NCI-H82 treated with DMSO at 0.1 percent for 48 hours (cell line): Measurements from ENCODE around the gene C3orf70.

Source experiments
- DNase-seq: peaks from one replicate; lab custom pipeline; 2025; ENCODE audit not compliant: unreplicated experiment; lab: John Stamatoyannopoulos, UW

C3orf70 gene

DNA sequence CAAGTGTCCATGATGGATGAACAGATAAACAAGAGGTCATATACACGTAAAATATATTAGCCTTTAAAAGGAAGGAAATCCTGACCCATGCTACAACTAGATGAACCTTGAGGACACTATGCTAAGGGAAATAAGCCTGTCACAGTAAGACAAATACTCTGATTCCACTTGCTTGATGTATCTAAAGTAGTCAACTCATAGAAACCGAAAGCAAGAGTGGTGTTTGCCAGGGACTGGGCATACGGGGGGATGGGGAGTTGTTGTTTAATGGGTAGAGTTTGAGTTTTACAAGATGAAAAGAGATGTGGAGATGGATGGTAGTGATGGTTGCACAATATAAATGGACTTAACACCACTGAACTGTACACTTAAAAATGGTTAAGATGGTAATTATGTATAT lies 65.4 kb downstream of the C3orf70 start:
- no peak for DNase-seq

DNA sequence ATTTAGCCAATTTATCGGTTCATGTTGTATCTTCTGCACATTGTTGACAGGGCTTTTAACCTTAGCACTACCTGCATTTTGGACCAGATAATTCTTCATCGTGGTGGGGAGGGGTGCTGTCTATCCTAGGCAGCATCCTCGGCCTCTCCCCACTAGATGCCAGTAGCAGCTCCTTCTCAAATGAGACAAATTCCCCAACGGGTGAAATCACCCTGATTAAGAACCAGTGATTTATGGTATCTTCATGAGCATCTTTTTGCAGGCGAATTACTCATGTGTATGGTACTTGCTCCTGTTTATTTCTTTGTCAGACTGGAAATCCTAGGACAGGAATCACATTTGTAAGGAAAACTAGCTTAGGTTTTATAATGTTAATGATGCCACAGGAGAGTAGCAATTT lies 68.0 kb downstream of the C3orf70 start:
- no peak for DNase-seq

DNA sequence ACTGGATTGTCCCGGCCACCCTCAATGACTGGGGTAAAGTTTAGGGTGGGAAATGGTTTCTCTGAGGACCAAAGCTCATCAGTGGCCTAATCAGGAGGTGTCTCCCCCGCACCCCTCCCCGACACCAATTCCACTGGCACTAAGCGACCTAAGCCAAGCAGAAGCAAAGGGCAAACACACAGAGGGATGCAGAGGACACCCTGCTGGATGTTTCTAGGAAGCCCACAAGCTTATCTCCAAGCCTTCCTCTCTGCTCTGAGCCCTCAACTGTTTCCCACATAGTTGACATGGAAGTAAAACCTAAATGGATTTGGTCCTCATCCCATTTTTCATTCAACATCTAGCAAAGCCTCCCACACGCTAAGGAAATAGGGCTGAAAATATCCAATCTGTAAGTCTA lies 68.5 kb downstream of the C3orf70 start:
- no peak for DNase-seq

DNA sequence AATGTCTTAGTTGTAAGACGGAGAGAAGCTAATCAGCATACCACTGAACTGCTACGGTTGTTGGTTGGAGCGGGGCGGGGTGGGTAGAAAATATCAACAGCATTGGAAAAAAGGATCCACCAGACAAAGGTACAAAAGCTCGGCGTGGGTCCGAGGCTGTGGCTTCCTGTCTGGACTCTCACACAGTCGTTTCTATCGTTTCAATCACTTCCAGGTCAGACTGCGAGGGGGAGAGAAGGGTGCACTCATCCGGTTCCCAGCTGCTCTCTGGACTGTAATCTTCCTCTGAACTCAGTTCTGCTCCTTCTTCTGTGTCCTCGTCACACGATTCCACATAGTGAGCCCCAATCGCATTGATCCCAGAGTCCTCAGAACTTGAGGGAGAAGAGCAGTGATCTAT lies 70.0 kb downstream of the C3orf70 start:
- no peak for DNase-seq

DNA sequence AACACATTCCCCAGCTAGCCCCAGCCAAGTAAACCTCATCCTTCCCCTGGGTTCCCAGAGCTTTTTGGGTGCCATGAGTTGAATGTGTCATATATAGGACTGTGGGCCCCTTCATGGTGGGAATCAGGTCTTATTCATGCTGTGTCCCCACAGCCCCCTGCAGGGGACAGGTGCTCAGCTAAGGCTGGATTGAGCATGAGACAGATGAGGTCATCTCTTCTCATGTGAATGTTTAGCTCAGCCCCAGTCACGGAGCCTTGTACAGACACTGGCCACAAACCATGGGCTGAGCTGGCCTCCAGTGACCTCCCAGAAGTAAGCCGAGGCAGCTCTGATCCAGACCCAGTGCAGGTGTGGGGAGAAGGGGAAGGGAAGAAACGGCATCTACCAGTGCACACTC lies 70.7 kb downstream of the C3orf70 start:
- no peak for DNase-seq

DNA sequence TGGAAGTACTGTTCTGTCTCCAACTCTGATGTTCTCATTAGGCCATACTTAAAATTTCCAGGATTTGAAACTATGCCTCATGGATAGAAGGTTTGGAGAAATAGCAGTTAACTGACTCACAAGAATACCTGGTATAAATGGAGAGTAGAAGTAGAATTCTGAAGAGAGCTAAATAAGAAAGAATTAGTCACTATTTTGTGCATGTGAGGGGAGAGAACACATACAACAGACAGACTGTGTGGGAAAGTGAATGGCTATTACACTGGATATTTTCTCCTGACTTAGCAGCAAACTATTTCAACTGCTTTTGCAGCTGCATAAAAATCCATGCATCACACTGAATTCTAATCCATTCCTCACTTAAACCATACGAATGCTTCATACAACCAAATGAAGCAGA lies 71.3 kb downstream of the C3orf70 start:
- DNase-seq, result no peak

DNA sequence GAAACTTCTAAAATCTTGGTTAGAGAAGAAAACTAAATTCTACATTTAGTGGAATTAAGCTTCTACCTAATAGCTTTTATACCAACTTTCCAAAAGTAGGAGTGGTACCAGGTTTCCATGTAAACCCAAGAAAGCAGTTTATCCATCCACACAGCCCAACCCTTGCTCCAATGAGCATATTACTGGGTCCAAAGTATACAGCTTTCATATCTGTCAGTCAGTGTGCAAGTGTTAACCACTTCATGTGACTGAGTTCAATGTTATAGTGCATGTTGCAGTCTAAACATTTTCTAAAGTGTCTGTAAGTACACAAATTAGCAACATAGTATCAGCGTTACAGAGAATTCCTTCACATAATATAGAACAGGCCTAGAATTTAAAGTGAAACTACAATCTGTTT lies 73.2 kb downstream of the C3orf70 start:
- no peak for DNase-seq

DNA sequence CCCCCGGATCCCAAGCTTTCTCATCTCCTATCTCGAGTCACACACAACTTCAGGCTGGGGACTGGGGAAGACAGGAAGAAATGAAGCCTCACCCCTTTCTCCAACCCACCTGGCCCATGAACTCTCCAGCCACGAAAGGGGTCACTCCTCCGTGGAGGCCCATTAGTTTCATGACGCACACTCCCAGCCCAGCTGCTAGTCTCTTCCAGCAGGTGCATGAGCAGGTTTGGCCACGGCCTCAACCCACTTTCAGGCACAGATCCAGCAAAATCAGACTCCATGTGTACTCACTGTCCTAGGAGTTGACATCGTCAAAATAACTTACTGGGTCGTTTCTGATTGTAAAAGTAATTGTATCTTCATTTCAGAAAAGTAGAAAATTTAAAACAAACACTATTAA lies 76.6 kb downstream of the C3orf70 start:
- DNase-seq, result no peak

DNA sequence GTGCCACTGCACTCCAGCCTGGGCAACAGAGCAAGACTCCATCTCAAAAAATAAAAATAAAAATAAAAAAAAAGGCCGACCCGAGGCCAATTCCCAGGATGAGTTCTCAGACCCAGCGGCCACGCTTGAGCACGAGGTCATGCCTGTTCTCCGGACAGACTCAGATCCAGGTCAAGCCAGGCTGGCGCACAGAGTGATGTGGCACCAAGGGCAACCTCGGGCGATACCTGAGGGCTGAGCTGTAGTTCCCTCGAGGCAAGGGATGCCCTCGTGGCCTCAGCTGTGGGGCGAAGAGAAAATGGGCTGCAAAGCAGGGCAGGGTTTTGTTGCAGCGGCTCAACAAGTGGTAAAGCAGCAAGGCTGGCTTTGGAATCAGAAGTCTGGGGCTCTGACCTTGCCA lies 77.3 kb downstream of the C3orf70 start:
- DNase-seq, result no peak

DNA sequence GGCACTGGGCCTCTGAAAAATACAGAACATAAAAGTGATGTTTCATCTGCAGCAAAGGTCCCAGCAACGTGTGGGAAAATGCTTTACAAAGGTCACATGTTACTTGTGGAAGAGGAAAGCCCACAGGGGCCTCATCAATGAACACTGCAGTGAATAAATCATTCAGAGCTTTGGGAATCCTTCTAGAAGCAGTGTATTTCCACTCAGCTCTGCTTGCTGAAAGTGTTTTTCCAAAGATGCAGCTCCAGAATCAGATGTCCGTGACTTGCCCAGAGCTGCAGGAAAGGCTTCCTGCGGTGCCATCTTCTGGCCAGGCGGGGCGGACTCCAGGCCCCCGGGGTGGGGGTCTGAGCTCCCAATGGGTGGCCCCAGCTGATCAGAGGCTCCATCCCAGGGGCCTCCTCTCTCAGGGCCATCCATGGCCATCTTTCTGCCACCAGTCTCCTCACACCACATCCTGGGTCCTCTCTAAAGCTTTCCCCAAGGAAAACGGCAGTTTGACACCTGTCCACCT lies 81.5 kb downstream of the C3orf70 start:
- no peak for DNase-seq

DNA sequence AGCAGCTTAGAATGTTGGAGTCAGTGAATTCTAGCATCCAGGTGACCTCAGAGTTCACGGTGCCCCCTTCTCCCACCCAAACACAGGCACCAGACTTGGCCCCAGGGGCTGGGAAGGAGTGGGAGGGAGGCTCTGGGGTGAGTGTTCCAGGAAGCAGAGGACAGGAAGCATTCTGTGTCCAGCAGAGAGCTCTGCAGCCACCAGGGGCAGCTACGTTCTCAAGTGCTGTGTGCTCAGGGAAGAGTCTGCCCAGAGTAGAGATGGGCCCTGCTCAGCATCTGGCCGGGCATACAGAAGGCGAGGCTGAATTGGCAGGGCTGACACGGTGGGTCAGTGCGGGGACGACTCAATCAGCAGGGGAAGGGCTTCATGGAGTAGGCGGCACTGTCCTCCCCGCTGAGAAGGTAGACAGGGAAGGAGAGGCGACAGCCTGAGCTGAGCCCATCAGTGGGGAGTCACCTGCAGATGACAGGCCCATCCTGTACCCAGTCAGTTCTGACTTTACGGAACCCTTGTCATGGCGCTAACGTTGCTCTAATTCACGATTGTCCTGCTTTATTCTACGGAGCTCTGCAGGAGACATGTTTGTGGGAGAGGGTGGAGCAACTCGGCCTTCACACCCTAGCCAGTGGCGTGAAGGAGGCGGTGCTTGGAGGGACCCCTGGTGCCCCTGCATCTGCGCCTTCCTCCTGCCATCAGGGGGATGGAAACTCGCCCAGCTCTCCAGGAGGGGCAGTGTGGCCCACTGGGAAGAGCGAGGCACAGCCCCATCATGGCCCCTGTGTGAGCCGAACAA lies 82.2 kb downstream of the C3orf70 start:
- no peak for DNase-seq

DNA sequence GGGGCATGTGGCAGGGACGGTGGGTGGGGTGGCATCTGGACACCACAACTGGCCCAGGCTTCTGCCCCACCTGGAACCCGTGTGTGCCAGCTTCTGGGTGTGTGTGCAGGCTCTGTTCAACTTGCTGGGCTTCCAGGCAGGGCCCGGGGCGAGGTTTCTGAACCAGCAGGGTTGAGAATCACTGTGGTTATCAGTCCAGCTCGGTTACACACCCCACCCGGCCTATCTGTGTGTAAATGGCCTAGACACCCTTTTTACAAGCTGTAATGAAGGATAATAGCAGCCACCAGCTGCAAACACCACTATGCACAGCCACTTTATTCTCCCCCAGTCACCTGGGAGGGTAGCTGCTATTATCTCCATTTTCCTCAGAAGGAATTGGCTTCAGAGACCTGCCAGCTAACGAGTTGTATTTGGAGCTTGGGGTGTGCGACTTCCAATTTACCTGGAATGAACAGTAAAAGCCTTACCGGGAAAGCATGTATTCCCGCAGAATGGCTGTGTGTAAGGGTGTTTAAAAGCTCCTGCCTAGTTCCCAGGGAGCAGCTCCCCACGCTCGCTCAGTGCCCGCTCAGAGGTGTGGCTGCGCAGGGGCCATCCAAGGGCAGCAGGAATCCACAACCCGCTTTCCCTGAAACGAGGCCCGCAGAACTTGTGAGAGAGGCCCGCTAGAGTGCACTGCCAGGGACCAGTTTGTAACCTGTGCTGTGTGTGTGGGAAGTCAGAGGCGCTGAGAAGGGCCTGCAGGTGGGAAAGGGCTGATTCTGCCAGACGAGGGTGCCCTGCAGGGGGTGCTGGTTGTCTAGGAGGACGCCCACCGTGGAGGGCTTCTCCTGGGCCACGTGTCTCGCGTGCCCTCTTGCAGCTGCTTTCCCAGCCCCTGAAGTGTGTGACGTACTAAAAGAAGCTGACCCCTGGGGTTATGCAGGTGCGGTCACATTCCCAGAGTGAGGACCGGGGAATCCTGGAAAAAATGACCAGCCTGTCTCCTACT lies 83.5 kb downstream of the C3orf70 start:
- no peak for DNase-seq

DNA sequence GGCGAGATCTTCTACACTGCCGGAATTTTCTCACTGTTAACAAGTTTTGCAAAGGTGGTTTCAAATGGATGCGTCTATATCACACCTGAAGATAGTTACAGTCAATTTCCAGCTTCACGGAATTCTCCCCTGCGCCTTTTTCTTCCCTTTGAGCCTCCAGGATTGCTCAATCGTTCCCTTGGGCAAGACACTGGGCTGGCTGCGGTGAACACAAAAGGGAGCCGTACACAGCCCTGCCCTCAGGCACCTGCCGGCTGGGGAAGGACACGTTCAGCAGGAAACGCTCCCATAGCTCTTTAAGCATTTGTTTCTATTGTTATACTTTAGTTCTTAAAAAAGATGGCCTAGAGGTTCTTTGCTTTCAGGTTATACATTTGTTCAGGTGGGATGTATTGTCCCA lies 85.7 kb downstream of the C3orf70 start:
- DNase-seq, result no peak

DNA sequence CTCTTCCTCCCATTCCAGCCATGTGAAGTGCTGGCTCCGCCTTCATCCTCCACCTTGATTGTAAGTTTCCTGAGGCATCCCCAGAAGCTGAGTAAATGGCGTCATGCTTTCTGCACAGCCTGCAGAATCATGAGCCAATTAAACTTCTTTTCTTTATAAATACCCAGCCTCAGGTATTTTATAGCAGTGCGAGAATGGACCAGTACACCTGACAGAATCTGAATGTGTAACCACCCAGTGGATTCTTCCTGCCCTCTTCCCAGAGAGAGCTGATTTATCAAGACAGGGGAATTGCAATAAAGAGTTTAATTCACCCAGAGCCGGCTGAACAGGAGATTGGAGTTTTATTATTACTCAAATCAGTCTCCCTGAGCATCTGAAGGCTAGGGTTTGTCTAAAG lies 86.6 kb downstream of the C3orf70 start:
- DNase-seq, result no peak

DNA sequence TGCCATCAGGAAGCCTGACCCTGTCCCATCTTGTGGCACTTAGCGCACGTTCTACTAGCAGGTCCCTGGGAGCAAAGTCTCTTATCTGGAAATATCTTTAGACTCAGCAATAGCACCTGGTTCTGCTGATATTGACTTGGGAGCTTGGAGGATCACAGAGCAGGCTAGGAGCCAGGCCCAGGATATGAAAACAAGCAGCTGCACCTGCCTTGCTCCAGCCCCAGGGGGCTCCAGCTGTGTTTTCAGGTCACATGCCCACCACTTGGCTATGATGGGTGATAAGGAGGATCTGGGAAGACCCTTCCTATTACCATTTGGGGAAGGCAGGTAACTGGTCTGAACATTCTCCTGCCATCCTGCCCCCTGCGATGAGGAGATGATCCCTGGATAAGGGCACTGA lies 87.8 kb downstream of the C3orf70 start:
- DNase-seq, result no peak

DNA sequence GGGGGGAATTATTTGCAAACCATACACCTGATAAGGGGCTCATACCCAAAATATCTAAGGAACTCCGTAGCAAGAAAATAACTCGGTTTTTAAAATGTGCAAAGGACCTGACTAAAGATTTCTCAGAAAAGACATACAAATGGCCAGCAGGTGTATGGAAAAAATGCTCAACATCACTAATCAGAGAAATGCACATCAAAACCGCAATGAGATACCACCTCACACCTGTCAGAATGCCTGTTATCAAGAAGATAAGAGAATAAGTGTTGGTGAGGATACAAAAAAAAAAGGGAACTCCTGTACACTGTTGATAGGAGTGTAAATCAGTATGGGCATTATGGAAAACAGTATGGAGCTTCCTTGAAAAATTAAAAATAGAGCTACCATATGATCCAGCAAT lies 89.4 kb downstream of the C3orf70 start:
- no peak for DNase-seq

DNA sequence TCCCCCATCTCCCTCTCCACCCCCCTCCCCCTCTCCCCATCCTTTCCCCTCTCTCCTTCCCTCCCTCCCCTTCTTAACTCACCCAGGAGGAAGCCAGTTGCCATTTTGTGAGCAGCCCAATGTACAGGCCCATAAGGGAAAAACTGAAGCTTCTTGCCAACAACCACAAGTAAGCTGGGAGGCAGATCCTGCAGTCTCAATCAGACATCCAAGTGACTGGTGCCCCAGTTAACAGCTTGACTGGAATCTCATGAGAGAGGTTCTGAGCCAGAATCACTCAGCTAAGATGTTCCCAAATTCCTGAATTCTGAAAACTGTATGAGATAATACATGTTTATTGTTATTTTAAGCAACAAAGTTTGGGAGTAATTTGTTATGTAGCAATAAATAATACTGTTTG lies 90.7 kb downstream of the C3orf70 start:
- DNase-seq, result no peak

DNA sequence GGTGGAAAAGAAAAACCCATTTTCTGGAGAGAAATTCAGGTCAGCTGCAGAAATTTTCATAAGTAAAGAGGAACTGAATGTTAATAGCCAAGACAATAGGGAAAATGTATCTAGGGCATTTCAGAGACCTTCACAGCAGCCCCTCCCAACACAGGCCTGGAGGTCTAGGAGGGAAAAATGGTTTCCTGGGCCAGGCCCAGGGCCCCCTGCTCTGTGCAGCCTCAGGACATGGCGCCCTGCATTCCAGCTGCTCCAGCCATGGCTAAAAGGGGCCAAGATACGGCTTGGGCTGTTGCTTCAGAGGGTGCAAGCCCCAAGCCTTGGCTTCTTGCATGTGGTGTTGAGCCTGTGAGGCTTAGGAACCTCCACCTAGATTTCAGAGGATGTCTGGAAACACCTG lies 92.2 kb downstream of the C3orf70 start:
- no peak for DNase-seq

DNA sequence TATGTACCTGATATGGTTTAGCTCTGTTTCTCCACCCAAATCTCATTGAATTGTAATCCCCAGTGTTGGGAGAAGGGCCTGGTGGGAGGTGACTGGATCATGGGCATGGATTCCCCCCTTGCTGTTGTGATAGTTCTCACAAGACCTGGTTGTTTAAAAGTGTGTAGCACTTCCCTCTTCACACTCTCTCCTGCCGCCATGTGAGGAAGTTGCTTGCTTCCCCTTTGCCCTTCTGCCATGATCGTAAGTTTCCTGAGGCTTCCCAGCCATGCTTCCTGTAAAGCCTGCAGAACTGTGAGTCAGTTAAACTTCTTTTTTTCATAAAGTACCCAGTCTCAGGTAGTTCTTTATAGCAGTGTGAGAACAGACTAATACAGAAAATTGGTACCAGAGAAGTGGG lies 93.1 kb downstream of the C3orf70 start:
- no peak for DNase-seq

DNA sequence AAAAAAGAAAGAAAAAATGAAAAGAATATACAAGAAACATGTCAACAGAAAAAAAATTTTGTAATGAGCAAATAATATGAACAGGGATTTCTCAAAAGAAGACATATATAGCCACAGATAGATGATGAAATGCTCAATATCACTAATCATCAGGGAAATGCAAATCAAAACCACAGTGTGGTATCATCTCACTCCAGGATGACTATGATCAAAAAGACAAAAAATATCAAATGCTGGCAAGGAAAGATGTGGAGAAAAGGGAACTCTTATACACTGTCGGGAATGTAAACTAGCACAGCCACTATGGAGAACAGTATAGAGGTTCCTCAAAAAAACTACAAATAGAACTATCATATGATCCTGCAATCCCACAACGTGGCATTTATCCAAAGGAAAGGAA lies 94.1 kb downstream of the C3orf70 start:
- no peak for DNase-seq

DNA sequence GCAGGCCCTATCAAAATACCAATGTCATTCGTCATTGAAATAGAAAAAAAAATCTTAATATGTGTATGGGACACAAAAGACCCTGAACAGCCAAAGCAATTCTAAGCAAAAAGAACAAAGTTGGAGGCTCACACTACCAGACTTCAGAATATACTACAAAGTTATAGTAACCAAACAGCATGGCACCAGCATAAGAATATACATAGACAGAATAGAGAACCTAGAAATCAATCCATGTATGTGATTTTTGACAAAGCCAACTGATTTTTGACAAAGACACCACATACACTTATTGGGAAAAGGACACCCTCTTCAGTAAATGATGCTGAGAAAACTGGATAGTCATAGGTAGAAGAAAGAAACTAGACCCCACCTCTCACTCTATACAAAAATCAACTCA lies 95.0 kb downstream of the C3orf70 start:
- DNase-seq, result no peak

DNA sequence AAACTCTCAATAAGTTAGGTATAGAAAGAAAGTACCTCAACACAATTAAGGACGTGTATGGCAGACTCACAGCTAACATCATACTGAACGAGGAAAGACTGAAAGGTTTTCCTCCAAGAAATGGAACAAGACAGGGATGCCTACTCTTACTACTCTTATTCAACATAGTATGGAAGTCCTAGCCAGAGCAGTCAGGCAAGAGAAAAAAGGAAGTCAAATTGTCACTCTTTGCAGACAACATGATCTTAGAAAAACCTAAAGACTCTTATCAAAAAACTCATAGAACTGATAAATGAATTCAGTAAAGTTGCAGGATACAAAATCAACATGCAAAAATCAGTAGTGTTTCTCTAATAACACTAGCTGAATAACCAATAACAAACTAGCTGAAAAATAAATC lies 96.0 kb downstream of the C3orf70 start:
- no peak for DNase-seq
